B cell (primary cell): ENCODE results near the gene RNF149.

Experiments
- EZH2 ChIP-seq: IDR thresholded peaks from 2 replicates; pipeline ENCODE4 v1.6.1; 2012; ENCODE audit warnings: borderline replicate concordance, low read depth, mild to moderate bottlenecking, moderate library complexity, low read length; ENCODE audit not compliant: insufficient read depth, poor library complexity, severe bottlenecking
- TF ChIP-seq, protein P1 (sequence below): fragments of 200-600 bp; IDR thresholded peaks from one replicate; pipeline ENCODE4 v1.8.0; 2022; ENCODE audit warnings: antibody characterized with exemption, mild to moderate bottlenecking

- TF ChIP-seq, protein P1, sequence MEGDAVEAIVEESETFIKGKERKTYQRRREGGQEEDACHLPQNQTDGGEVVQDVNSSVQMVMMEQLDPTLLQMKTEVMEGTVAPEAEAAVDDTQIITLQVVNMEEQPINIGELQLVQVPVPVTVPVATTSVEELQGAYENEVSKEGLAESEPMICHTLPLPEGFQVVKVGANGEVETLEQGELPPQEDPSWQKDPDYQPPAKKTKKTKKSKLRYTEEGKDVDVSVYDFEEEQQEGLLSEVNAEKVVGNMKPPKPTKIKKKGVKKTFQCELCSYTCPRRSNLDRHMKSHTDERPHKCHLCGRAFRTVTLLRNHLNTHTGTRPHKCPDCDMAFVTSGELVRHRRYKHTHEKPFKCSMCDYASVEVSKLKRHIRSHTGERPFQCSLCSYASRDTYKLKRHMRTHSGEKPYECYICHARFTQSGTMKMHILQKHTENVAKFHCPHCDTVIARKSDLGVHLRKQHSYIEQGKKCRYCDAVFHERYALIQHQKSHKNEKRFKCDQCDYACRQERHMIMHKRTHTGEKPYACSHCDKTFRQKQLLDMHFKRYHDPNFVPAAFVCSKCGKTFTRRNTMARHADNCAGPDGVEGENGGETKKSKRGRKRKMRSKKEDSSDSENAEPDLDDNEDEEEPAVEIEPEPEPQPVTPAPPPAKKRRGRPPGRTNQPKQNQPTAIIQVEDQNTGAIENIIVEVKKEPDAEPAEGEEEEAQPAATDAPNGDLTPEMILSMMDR: no peak
- TF ChIP-seq EZH2: no peak
Observed at GRCh38 chr2:101238930-101239759, 69.4 kb downstream of the RNF149 start.
